NCI-H460 (cell line): Measurements from ENCODE around the gene UCN. TPM values are rescaled to one million over a fixed set of nuclear protein-coding genes. Genes with fewer than 3 reads are reported as not detected.
"Not testable (repeated sequence)": the region's sequence is repeated elsewhere in the genome, so short reads cannot be mapped to it uniquely, and the experiment has no call there.

Experiments
- DNase-seq: peaks from one replicate; pipeline ENCODE4 v3.0.0-alpha.2; 2016; ENCODE audit warnings: low read depth; ENCODE audit errors: extremely low read depth
- total RNA-seq: library from RNA; depleted of rRNA; stranded (reverse); fragments of >200 nt; shearing (Covaris generic); gene quantifications from 2 replicates; pipeline ENCODE4 v1.2.3, GENCODE V29; 2014

UCN gene
- total RNA-seq, 1 experiment from 2014 or later, result 4.6 TPM

- no peak for DNase-seq
Observed at GRCh38 chr2:27316655-27317412, 8.6 kb upstream of the UCN start.

- DNase-seq, result no peak
Observed at GRCh38 chr2:27315122-27315521, 6.9 kb upstream of the UCN start.

GRCh38 chr2:27314709-27315108 lies 6.5 kb upstream of the UCN start:
- no peak for DNase-seq

- no peak for DNase-seq
Observed at GRCh38 chr2:27313882-27314645, 5.8 kb upstream of the UCN start.

- no peak for DNase-seq
Observed at GRCh38 chr2:27312152-27312551, 3.9 kb upstream of the UCN start.

GRCh38 chr2:27309651-27310050 lies 1.4 kb upstream of the UCN start:
- no peak for DNase-seq

- DNase-seq, result no peak
Observed at GRCh38 chr2:27307545-27308358, 493 bp downstream of the UCN start.

GRCh38 chr2:27307287-27307544 lies 1.0 kb downstream of the UCN start:
- DNase-seq, result no peak

- DNase-seq, result no peak
Observed at GRCh38 chr2:27306573-27307286, 1.5 kb downstream of the UCN start.

- no peak for DNase-seq
Observed at GRCh38 chr2:27306136-27306535, 2.1 kb downstream of the UCN start.

- no peak for DNase-seq
Observed at GRCh38 chr2:27305516-27305915, 2.7 kb downstream of the UCN start.

GRCh38 chr2:27304488-27305240 lies 3.6 kb downstream of the UCN start:
- DNase-seq, result no peak

- peak; percentile 78 for DNase-seq
Observed at GRCh38 chr2:27303093-27304025, 4.9 kb downstream of the UCN start.

GRCh38 chr2:27300606-27301005 lies 7.6 kb downstream of the UCN start:
- DNase-seq, result not testable (repeated sequence)

GRCh38 chr2:27298391-27299080 lies 9.7 kb downstream of the UCN start:
- no peak for DNase-seq

GRCh38 chr2:27297195-27297594 lies 11.1 kb downstream of the UCN start:
- DNase-seq, result no peak

GRCh38 chr2:27296481-27296880 lies 11.8 kb downstream of the UCN start:
- no peak for DNase-seq

GRCh38 chr2:27294928-27295327 lies 13.3 kb downstream of the UCN start:
- no peak for DNase-seq

- no peak for DNase-seq
Observed at GRCh38 chr2:27291865-27292264, 16.4 kb downstream of the UCN start.
